Mesenteric fat pad (tissue), 1 donor: ENCODE measurements around the gene SLC25A23. TPM values are rescaled to one million over a fixed set of nuclear protein-coding genes. Genes with fewer than 3 reads are reported as not detected.
"Not testable (repeated sequence)": the region's sequence is repeated elsewhere in the genome, so short reads cannot be mapped to it uniquely, and the experiment has no call there.

Experiments
- DNase-seq: peaks from one replicate; pipeline ENCODE4 v3.0.0-alpha.2; 2020; ENCODE audit warnings: low spot score
- long read RNA-seq: library from polyadenylated mRNA; unstranded; transcript quantifications from one replicate; pipeline ENCODE4 v2.0.0, GENCODE V29; 2020
- total RNA-seq: library from RNA; stranded (reverse); fragmentation: NEBNext Ultra II Directional; extraction: Animal tissue kit (Norgen Biotek cat#: 25700); gene quantifications from one replicate; pipeline ENCODE4 v1.2.1, GENCODE V29; 2021
- donor health status: DM: yes; HTN: yes; CAD: no.

Gene SLC25A23
- 21.5 TPM for total RNA-seq
- long read RNA-seq, partial matches to known transcripts: 1 of 3 reads
- long read RNA-seq, other reads (novel, unspliced or antisense): 2 of 3 reads

GRCh38 chr19:6459262-6460098, at the start of gene SLC25A23:
TSS of gene SLC25A23 (minus strand) at chr19:6459792. CDS start at chr19:6459628, 164 bp downstream.
- no peak for DNase-seq

GRCh38 chr19:6508028-6508771, 48.6 kb upstream of the SLC25A23 start:
- not testable (repeated sequence) for DNase-seq

GRCh38 chr19:6503407-6504201, 44.0 kb upstream of the SLC25A23 start:
- DNase-seq: no peak

- no peak for DNase-seq
These were observed 42.4 kb upstream of the SLC25A23 start, which contains the start of gene TUBB4A for GRCh38 chr19:6501740-6502648. TSS of gene TUBB4A (minus strand) at chr19:6502309. CDS start at chr19:6502212, 97 bp downstream.

GRCh38 chr19:6500837-6501739, 41.5 kb upstream of the SLC25A23 start:
- DNase-seq: no peak

GRCh38 chr19:6499052-6499790, 39.6 kb upstream of the SLC25A23 start:
- DNase-seq: no peak

GRCh38 chr19:6498294-6499036, 38.9 kb upstream of the SLC25A23 start:
- no peak for DNase-seq

- DNase-seq: no peak
These were observed 36.4 kb upstream of the SLC25A23 start for GRCh38 chr19:6495947-6496346.

- DNase-seq: no peak
These were observed 34.9 kb upstream of the SLC25A23 start for GRCh38 chr19:6494438-6495036.

GRCh38 chr19:6491802-6492592, 32.4 kb upstream of the SLC25A23 start:
- DNase-seq: no peak

- DNase-seq: no peak
These were observed 30.5 kb upstream of the SLC25A23 start for GRCh38 chr19:6490134-6490533.

- DNase-seq: no peak
These were observed 29.9 kb upstream of the SLC25A23 start for GRCh38 chr19:6489278-6490061.

GRCh38 chr19:6484831-6485230, 25.2 kb upstream of the SLC25A23 start:
- no peak for DNase-seq

GRCh38 chr19:6484230-6484629, 24.6 kb upstream of the SLC25A23 start:
- no peak for DNase-seq

- no peak for DNase-seq
These were observed 23.6 kb upstream of the SLC25A23 start for GRCh38 chr19:6483235-6483634.

GRCh38 chr19:6482343-6482686, 22.7 kb upstream of the SLC25A23 start:
- DNase-seq: no peak
